NOMO-1 (cell line): ENCODE results near the gene SDC1.

Source experiments
- DNase-seq, 2 experiments: peaks; one replicate each; lab custom pipeline; 2025; ENCODE audit not compliant: unreplicated experiment in 2 of 2; lab: John Stamatoyannopoulos, UW

SDC1 gene

DNA sequence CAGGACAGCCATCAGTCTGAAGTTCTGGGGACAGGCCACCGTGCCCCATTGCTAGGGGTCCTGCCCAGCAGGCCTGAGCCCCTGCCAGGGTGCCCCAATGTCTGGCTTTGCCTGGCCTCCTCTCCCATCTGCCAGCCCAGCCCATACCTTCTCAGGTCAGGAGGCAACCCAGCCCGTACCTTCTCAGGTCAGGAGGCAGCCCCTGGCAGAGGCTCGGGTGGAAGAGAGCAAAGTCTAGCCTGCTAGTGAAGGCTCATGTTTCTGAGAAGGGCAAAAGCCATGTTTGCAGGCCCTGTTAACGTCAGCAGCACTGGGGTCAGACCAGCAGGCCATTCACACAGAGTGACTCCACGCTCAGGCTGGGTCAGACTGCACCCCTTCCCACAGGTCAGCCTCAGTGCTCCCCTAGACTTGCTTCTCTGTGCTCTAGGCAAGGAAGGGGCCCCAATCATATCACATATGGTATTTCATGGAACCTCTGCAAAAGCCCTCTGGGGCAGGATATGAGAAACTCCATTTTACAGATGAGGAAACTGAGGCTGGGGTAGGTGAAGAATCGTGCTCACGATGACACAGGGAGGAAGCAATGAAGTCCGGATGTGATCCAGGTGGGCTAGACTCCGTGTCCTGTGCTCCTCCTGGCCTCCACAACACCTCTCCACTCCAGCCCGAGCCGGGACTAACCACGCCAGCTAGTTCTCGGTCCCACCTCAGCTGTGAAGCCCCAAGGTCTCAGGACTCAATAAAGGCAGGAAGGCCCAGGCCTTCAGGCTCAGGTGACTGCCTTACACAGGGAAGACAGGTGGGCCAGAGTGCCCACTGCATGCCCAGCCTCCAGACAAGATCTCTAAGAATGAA is 9.5 kb downstream of the SDC1 start:
- DNase-seq: no peak

- DNase-seq: no peak
Observed at GRCh38 chr2:20214566-20215182, 10.3 kb downstream of the SDC1 start.

- no peak for DNase-seq
Observed at GRCh38 chr2:20213651-20214565, 11.0 kb downstream of the SDC1 start.

DNA sequence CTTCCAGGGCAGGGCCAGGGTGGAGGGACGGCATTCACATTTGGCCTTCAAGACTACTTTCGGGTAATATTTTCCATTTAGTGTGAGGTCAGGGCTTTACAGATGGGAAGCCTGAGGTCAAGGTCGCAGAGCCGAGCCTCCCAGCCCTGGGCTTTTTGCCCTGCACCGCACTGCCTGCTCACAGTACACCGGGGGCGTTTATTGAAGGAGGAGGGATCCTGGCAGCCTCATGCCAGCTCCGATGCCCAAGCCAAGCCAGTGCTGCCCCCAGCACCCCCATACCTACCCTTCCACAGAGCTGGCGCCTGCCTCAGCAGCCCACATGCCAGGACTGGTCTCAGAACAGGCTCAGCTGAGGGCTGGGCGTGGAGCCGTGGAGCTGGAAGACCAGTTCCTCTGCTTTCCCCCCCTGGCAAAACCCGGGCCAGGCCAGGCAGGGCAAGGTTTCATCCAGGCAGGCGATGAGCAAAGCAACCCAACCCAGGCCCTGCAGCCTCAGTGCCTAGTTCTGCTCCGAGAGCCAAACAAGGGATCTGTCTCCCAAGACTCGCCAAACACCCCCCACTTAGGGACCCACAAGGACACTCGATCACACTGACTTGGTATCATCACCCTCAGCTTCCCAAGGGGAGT is 11.9 kb downstream of the SDC1 start:
- no peak for DNase-seq

GRCh38 chr2:20212459-20212870 is 12.5 kb downstream of the SDC1 start:
- DNase-seq: peak in 1 of 2 experiments; percentile 15

DNA sequence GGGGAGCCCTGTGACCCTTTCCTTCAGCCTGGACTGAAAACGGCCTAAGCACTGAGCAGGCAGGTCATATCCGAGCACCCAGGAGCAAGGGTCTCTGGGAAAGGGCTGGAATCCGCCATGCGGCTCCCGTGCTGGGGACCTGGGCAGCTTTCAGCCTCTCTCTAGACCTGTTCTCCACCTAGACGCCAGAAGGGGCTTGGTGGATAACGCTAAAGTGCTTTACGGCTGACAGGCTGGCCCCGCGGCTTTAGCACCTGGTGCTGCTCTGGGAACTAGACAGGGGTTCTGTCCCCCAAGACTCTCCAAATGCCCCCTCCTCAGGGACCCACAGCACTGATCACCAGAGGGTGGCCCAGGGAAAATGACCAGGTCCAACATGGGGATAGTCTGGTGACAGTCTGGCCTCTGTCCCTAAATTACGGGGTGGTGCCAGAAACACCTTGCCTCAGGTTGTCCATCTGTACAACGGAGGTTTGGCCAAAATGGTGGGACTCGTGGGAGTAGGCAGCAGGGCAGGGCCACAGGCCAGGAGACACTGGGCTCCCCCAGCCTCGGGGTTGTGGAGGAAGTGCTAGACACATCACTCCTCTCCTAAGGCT is 13.0 kb downstream of the SDC1 start:
- DNase-seq: no peak

DNA sequence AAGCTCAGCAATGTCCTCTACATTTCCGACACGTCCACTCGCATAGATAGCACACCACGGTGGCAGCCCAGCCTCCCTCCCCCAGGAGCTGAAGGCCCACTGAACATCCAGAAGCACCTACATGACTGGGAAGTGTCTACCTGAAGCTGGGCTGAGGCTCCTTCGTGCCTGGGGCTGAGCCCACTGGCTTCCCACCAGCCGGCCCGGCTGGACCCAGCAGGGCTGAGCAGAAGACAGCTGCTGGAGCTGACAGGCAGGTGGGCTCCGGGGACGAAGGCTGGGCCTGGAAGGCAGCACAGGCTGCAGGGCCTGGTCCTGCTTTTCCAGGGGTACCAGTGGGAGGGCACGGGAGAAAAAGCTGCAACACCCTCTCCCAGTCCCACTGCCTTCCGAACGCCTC is 13.5 kb downstream of the SDC1 start:
- DNase-seq: no peak

GRCh38 chr2:20210462-20210861 is 14.5 kb downstream of the SDC1 start:
- DNase-seq: no peak

- DNase-seq: no peak
Observed at GRCh38 chr2:20209373-20210109, 15.4 kb downstream of the SDC1 start.

GRCh38 chr2:20208476-20208859 is 16.5 kb downstream of the SDC1 start:
- DNase-seq: no peak

- DNase-seq: peak in 1 of 2 experiments; percentile 34
Observed at GRCh38 chr2:20207051-20207450, 17.9 kb downstream of the SDC1 start.

DNA sequence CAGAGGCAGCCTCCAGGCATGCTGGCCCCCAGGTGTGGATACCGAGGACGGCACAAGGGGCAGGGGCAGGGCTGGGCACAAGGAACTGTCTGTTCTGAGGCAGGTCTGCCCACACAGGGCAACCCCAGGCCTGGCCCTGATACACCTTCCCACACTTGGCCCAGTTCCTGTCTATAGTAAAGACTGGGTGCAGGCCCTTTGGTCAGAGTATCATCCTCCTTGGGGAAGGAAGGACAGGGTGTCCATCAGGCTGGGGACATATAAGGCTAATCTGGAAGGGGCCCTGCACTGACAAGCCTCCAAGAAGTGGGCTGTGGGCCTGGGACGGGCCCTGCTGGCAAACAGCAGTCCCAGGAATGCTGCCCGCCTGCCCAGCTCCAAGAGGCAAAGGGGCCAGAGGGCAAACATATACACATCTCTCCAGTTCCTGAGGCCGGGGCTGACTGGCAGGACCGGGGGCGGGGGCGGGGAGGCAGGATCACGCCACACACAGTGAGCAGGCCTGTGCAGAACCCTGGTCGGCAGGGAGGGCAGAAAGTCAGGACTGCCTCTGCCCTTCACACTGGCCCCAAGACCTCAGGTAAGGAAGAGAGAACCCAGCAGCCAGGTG is 18.9 kb downstream of the SDC1 start:
- DNase-seq: no peak

- no peak for DNase-seq
Observed at GRCh38 chr2:20205069-20205468, 19.9 kb downstream of the SDC1 start.

- DNase-seq: no peak
Observed at GRCh38 chr2:20203521-20204225, 21.3 kb downstream of the SDC1 start.

- no peak for DNase-seq
Observed at GRCh38 chr2:20203072-20203471, 21.9 kb downstream of the SDC1 start.

- DNase-seq: no peak
Observed at GRCh38 chr2:20201671-20202070, 23.3 kb downstream of the SDC1 start.

GRCh38 chr2:20200697-20201555 is 24.0 kb downstream of the SDC1 start:
- DNase-seq: no peak
